ENCODE results near the gene JMJD8. TPM values are rescaled to one million over a fixed set of nuclear protein-coding genes. Genes with fewer than 3 reads are reported as not detected.

JMJD8 gene
- total and polyA plus RNA-seq, 8 donors, result 24.2 to 229 (median 83.3) TPM

DNA sequence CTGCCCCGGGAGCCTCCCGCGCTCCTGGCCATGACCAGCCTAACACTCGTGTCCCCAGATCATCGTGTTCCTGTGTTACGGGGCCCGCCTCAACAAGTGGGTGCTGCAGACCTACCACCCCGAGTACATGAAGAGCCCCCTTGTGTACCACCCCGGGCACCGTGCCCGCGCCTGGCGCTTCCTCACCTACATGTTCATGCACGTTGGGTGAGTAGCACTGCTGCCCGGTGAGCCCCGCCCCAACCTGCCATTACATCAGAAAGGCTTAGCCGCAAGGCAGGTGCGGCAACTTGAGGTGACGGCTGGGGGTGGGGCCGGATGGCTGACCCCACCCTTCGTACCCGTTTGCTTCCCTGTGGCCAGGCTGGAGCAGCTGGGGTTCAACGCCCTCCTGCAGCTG, 7.2 kb downstream of the JMJD8 start:
- Histone ChIP-seq H3K27ac (no peak overlapping the region), H3K4me3 (peak overlapping the region in 1 of 4 donors; percentile 9), H3K36me3 (peaks cover 27 to 33% (median 31%) of the 10 kb centered on the region in 4 donors), H3K27me3 (peaks cover 0 to 18% (median 0%) of the 10 kb centered on the region in 3 donors), H3K4me1 (peaks cover 34 to 63% (median 61%) of the 10 kb centered on the region in 4 donors), H3K9me3 (no peaks in the 10 kb centered on the region)
- 43 to 63% (median 44%) methylated on average over 16 to 23 of the region's 23 CpGs for WGBS, 5 donors
- TF ChIP-seq POLR2AphosphoS5 (IDR thresholded peaks at IDR 0.05), result peak in 1 of 3 donors; percentile 53
- TF ChIP-seq POLR2A (IDR thresholded peaks at IDR 0.05), result no peak
- intact Hi-C loops (cut with DNase I; ENCODE audit: low total_unique reads), result no loop called here
- peak; percentile 83 to 93 for DNase-seq

DNA sequence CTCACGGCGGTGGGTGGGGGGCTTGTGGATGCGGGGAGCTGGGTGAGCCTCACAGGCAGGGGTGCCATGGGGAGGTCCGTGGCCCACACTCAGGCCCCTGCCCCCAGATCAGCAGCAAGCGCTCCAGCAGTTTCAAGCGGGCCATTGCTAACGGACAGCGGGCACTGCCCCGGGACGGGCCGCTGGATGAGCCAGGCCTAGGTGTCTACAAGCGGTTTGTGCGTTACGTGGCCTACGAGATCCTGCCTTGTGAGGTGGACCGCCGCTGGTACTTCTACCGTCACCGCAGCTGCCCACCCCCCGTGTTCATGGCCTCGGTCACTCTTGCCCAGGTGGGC, 7.6 kb downstream of the JMJD8 start:
- peaks cover 0 to 18% (median 0%) of the 10 kb centered on the region in 3 donors for H3K27me3 ChIP-seq
- peaks cover 31 to 60% (median 57%) of the 10 kb centered on the region in 4 donors for H3K4me1 ChIP-seq
- WGBS, 5 donors, result 80 to 90% (median 87%) methylated on average over 20 to 21 of the region's 21 CpGs
- H3K36me3 ChIP-seq, result peaks cover 27 to 33% (median 31%) of the 10 kb centered on the region in 4 donors
- TF ChIP-seq POLR2A (IDR thresholded peaks at IDR 0.05), result no peak
- TF ChIP-seq EP300 (IDR thresholded peaks at IDR 0.05), result no peak
- TF ChIP-seq POLR2AphosphoS5 (IDR thresholded peaks at IDR 0.05), result no peak
- TF ChIP-seq, protein P1, sequence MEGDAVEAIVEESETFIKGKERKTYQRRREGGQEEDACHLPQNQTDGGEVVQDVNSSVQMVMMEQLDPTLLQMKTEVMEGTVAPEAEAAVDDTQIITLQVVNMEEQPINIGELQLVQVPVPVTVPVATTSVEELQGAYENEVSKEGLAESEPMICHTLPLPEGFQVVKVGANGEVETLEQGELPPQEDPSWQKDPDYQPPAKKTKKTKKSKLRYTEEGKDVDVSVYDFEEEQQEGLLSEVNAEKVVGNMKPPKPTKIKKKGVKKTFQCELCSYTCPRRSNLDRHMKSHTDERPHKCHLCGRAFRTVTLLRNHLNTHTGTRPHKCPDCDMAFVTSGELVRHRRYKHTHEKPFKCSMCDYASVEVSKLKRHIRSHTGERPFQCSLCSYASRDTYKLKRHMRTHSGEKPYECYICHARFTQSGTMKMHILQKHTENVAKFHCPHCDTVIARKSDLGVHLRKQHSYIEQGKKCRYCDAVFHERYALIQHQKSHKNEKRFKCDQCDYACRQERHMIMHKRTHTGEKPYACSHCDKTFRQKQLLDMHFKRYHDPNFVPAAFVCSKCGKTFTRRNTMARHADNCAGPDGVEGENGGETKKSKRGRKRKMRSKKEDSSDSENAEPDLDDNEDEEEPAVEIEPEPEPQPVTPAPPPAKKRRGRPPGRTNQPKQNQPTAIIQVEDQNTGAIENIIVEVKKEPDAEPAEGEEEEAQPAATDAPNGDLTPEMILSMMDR (IDR thresholded peaks at IDR 0.05), result no peak
- no peak overlapping the region for H3K27ac ChIP-seq
- intact Hi-C loops (cut with DNase I; ENCODE audit: low total_unique reads), result no loop called here
- DNase-seq, result no peak
- H3K9me3 ChIP-seq, result no peaks in the 10 kb centered on the region
- no peak overlapping the region for H3K4me3 ChIP-seq

DNA sequence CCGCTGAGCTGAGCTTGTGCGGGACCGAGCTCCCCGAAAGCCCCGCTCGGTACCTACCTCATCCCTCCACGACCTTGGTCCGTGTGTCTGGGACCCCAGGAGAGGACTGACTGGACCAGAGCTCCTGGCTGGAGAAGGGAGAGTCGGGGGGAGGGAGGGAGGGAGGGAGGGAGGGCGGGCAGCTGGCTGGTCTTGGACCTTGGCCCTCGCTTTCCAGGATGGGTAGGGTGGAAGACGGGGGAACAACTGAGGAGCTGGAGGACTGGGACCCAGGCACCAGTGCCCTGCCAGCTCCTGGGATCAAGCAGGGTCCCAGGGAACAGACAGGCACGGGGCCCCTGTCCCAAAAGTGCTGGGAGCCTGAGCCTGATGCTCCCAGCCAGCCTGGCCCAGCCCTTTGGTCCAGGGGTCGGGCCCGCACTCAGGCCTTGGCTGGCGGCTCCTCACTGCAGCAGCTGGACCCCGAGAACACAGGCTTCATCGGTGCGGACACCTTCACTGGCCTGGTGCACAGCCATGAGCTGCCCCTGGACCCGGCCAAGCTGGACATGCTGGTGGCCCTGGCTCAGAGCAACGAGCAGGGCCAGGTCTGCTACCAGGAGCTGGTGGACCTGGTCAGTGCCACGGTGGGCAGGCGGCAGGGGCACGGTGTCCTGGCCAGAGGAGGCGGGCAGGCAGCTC, 8.1 kb downstream of the JMJD8 start:
- Histone ChIP-seq H3K27ac (peak overlapping the region in 2 of 5 donors; percentile 25 to 67), H3K9me3 (no peaks in the 10 kb centered on the region), H3K4me3 (peak overlapping the region; percentile 36 to 45 (median 38)), H3K36me3 (peaks cover 29 to 34% (median 33%) of the 10 kb centered on the region in 4 donors), H3K4me1 (peaks cover 25 to 55% (median 52%) of the 10 kb centered on the region in 4 donors), H3K27me3 (peaks cover 0 to 18% (median 0%) of the 10 kb centered on the region in 3 donors)
- 34 to 47% (median 41%) methylated on average over 17 to 25 of the region's 25 CpGs for WGBS, 5 donors
- TF ChIP-seq POLR2A (IDR thresholded peaks at IDR 0.05), result no peak
- TF ChIP-seq POLR2AphosphoS5 (IDR thresholded peaks at IDR 0.05), result no peak
- TF ChIP-seq, protein P1 (IDR thresholded peaks at IDR 0.05), result no peak
- no peak for TF ChIP-seq EP300 (IDR thresholded peaks at IDR 0.05)
- DNase-seq, result peak in 1 of 2 donors; percentile 51
- intact Hi-C loops (cut with DNase I; ENCODE audit: low total_unique reads), result no loop called here

DNA sequence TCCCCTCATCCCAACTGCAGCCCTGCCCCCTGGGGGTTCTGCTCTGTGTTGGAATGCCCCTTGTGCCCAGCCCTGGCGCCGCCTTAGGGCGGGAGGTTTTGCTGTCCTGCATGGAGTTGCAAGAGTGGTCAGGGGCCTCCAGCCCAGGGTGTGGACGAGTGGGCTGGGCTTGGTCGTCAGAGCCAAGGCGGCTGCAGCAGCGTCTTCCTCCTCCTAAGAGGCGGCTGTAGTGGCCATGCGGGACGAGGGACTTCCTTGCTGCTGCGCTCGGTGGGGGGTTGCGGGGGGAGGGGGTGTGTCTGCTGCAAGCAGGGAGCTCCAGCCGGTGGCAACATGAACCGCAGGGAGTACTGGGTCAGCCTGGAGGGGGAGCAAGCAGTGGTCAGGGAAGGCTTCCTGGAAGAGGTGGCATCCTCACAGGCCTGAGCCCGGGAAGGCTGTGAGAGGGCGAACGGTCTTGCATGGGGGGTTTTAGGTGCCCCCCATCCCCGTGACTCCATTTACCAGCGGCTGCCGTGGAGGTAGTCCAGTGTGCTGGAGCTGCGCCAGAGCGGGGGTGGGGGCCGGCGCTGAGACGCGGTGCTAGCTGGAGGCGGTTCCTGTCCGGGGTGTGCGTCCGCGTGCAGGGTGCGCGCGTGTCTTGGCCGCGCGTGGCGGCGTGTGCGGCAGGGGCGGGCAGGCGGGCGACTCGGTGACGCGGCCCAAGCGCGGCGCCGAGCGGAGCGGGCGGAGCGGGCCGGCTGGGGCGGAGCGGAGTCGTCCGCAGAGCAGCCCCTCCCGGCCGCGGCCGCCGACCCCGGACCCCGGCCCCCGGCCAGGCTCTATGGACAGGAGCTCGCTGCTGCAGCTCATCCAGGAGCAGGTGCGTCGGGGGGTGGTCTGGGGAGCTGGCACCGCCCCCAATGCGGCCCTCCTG, 8.9 kb downstream of the JMJD8 start, which contains the start of gene RHBDL1:
Gene RHBDL1 (plus strand): TSS at position 704 of the 916 bp plus-strand sequence. CDS start 120 bp downstream, at position 824.
- no peaks in the 10 kb centered on the region for H3K9me3 ChIP-seq
- peaks cover 0 to 18% (median 0%) of the 10 kb centered on the region in 3 donors for H3K27me3 ChIP-seq
- peak in 1 of 2 donors; percentile 76 for DNase-seq
- intact Hi-C loops (cut with DNase I; ENCODE audit: low total_unique reads), result no loop called here
- 3 to 11% (median 6%) methylated on average over 25 to 73 of the region's 73 CpGs for WGBS, 5 donors
- peak within 1 kb of the TSS in 2 of 5 donors; percentile 25 to 67 for H3K27ac ChIP-seq
- no peak for TF ChIP-seq POLR2AphosphoS5 (IDR thresholded peaks at IDR 0.05)
- no peak for TF ChIP-seq EP300 (IDR thresholded peaks at IDR 0.05)
- TF ChIP-seq, protein P1 (IDR thresholded peaks at IDR 0.05), result no peak
- TF ChIP-seq POLR2A (IDR thresholded peaks at IDR 0.05), result no peak
- H3K36me3 ChIP-seq, result peaks cover 37 to 42% (median 41%) of the 10 kb centered on the region in 4 donors
- H3K4me1 ChIP-seq, result peaks cover 22 to 50% (median 47%) of the 10 kb centered on the region in 4 donors
- peak within 1 kb of the TSS; percentile 36 to 45 (median 38) for H3K4me3 ChIP-seq

Data from stomach (tissue), 9 donors.